Body of pancreas (tissue), 4 donors: ENCODE measurements around the gene RNF34. TPM values are rescaled to one million over a fixed set of nuclear protein-coding genes. Genes with fewer than 3 reads are reported as not detected.
A peak's percentile ranks its signal among the peaks of the same experiment; 100 is the strongest.

ENCODE experiments used
- ATAC-seq: fragments of 150-250 bp; one replicate; pipeline ENCODE4 v1.9.1; 2016
- DNase-seq, 4 donors: peaks; one replicate each; pipeline ENCODE4 v3.0.0-alpha.2; 2019
- H3K27ac ChIP-seq, 4 donors: fragments of 200-600 bp; sonication (generic); 1 replicate in 3 of 4; 2 replicates in 1 of 4; pipeline versions ENCODE4 v1.5.1 to v1.6.1; 2016 to 2019; ENCODE audit warnings: mild to moderate bottlenecking in 1 of 4, mixed read lengths in 1 of 4, moderate library complexity in 1 of 4
- H3K27me3 ChIP-seq, 2 donors: fragments of 200-600 bp; sonication (generic); one replicate each; pipeline ENCODE4 v1.6.0; 2016; ENCODE audit warnings: mild to moderate bottlenecking in 1 of 2
- H3K36me3 ChIP-seq, 2 donors: fragments of 200-600 bp; sonication (generic); replicated peaks in 1 of 2; 2 replicates each; pipeline ENCODE4 v1.5.1; 2016; ENCODE audit warnings: low read depth in 2 of 2; ENCODE audit not compliant: insufficient read depth in 1 of 2
- H3K4me1 ChIP-seq: fragments of 200-600 bp; sonication (generic); one replicate; pipeline ENCODE4 v1.6.0; 2016
- H3K4me3 ChIP-seq, 2 donors: fragments of 200-600 bp; sonication (generic); 1 replicate in 1 of 2; 2 replicates in 1 of 2; pipeline ENCODE4 v1.5.1; 2016 to 2019
- H3K9me3 ChIP-seq, 3 donors: fragments of 200-600 bp; sonication (generic); 1 replicate in 2 of 3; 2 replicates in 1 of 3; pipeline ENCODE4 v1.5.1; 2016
- CTCF ChIP-seq, 7 experiments: fragments of 450-650 bp in 4 of 7; fragments of 200-600 bp in 3 of 7; sonication (generic) in 3 of 7; IDR thresholded peaks; one replicate each; pipeline ENCODE4 v1.5.1; 2016 to 2019; ENCODE audit warnings: antibody characterized with exemption in 7 of 7
- POLR2A ChIP-seq, 3 donors: fragments of 450-650 bp; IDR thresholded peaks; one replicate each; pipeline ENCODE4 v1.6.1; 2016; ENCODE audit warnings: antibody characterized with exemption in 3 of 3, mild to moderate bottlenecking in 2 of 3
- WGBS, 2 donors: methylation state at CpG; one replicate each; pipeline ENCODE4 v1.1.5; 2017; 5-methylcytosine and 5-hydroxymethylcytosine counted together
- intact Hi-C: fragments of 100-400 bp; cut with DNase I; formaldehyde crosslinking; loops from one replicate; pipeline ENCODE4 v1.15.1; 2023
- total RNA-seq, 2 donors: library from RNA; depleted of rRNA; stranded (reverse); fragments of >200 nt; gene quantifications; one replicate each; pipeline ENCODE4 v1.1.0, GENCODE V29; 2016

The RNF34 gene
- total RNA-seq, 2 donors from 2014 or later: 25.9 to 35.3 TPM

GRCh38 chr12:121398355-121398754, 1.6 kb upstream of the RNF34 start:
- ATAC-seq (no peak), DNase-seq (no peak)
- TF ChIP-seq CTCF (IDR thresholded peaks at IDR 0.05): no peak
- no peak for TF ChIP-seq POLR2A (IDR thresholded peaks at IDR 0.05)
- H3K27ac ChIP-seq: no peak overlapping the region
- 93 to 96% methylated on average over 5 of the region's 5 CpGs for WGBS, 2 donors
- no peaks in the 10 kb centered on the region for H3K9me3 ChIP-seq
- intact Hi-C loops: no loop called here
- no peaks in the 10 kb centered on the region for H3K27me3 ChIP-seq
- no peaks in the 10 kb centered on the region for H3K36me3 ChIP-seq
- H3K4me1 ChIP-seq: peaks cover 22% of the 10 kb centered on the region
- H3K4me3 ChIP-seq: no peak overlapping the region

- H3K27ac ChIP-seq: peak overlapping the region; percentile 83 to 99 (median 90)
Measured at GRCh38 chr12:121400332-121401139, 618 bp downstream of the RNF34 start.

GRCh38 chr12:121403721-121404120, 3.8 kb downstream of the RNF34 start:
- Histone ChIP-seq H3K4me3 (no peak overlapping the region), H3K9me3 (no peaks in the 10 kb centered on the region), H3K27ac (no peak overlapping the region), H3K27me3 (no peaks in the 10 kb centered on the region), H3K4me1 (peaks cover 31% of the 10 kb centered on the region), H3K36me3 (peaks cover 0 to 2% of the 10 kb centered on the region in 2 donors)
- 85% methylated on average over 5 of the region's 5 CpGs for WGBS, 2 donors
- ATAC-seq (no peak), DNase-seq (no peak)
- intact Hi-C loops: no loop called here
- no peak for TF ChIP-seq POLR2A (IDR thresholded peaks at IDR 0.05)
- TF ChIP-seq CTCF (IDR thresholded peaks at IDR 0.05): no peak

More at GRCh38 chr12:121400332-121401139, 618 bp downstream of the RNF34 start:
- WGBS, 2 donors: 1% methylated on average over 20 to 48 of the region's 48 CpGs
- ATAC-seq (peak; percentile 40), DNase-seq (peak in 2 of 4 donors; percentile 35 to 48)
- Histone ChIP-seq H3K36me3 (peaks cover 0 to 2% of the 10 kb centered on the region in 2 donors), H3K27me3 (no peaks in the 10 kb centered on the region), H3K9me3 (no peaks in the 10 kb centered on the region), H3K4me1 (peaks cover 33% of the 10 kb centered on the region), H3K4me3 (peak overlapping the region; percentile 74)
- intact Hi-C loops: no loop called here
- TF ChIP-seq POLR2A (IDR thresholded peaks at IDR 0.05): no peak
- no peak for TF ChIP-seq CTCF (IDR thresholded peaks at IDR 0.05)

- Histone ChIP-seq H3K27ac (no peak overlapping the region), H3K9me3 (no peaks in the 10 kb centered on the region), H3K4me1 (peaks cover 26% of the 10 kb centered on the region), H3K4me3 (no peak overlapping the region), H3K36me3 (peaks cover 0 to 2% of the 10 kb centered on the region in 2 donors), H3K27me3 (no peaks in the 10 kb centered on the region)
- ATAC-seq (no peak), DNase-seq (peak; percentile 43 to 69 (median 56))
- WGBS, 2 donors: 90% methylated on average over 1 of the region's 1 CpG
- intact Hi-C loops: no loop called here
- TF ChIP-seq CTCF (IDR thresholded peaks at IDR 0.05): no peak
- no peak for TF ChIP-seq POLR2A (IDR thresholded peaks at IDR 0.05)
Measured at GRCh38 chr12:121404734-121405133, 4.8 kb downstream of the RNF34 start.

- DNase-seq: no peak
- Histone ChIP-seq H3K4me1 (peaks cover 26% of the 10 kb centered on the region), H3K27me3 (no peaks in the 10 kb centered on the region), H3K36me3 (peaks cover 0 to 2% of the 10 kb centered on the region in 2 donors), H3K9me3 (no peaks in the 10 kb centered on the region), H3K27ac (no peak overlapping the region), H3K4me3 (no peak overlapping the region)
- no peak for ATAC-seq
- WGBS, 2 donors: 38 to 85% methylated on average over 2 of the region's 2 CpGs
- TF ChIP-seq CTCF (IDR thresholded peaks at IDR 0.05) (no peak), POLR2A (IDR thresholded peaks at IDR 0.05) (no peak)
- intact Hi-C loops: no loop called here
Measured at GRCh38 chr12:121405211-121405610, 5.3 kb downstream of the RNF34 start.
